Measurements from ENCODE around the gene PIBF1.
A peak's percentile ranks its signal among the peaks of the same experiment; 100 is the strongest.

The PIBF1 gene, protein sequence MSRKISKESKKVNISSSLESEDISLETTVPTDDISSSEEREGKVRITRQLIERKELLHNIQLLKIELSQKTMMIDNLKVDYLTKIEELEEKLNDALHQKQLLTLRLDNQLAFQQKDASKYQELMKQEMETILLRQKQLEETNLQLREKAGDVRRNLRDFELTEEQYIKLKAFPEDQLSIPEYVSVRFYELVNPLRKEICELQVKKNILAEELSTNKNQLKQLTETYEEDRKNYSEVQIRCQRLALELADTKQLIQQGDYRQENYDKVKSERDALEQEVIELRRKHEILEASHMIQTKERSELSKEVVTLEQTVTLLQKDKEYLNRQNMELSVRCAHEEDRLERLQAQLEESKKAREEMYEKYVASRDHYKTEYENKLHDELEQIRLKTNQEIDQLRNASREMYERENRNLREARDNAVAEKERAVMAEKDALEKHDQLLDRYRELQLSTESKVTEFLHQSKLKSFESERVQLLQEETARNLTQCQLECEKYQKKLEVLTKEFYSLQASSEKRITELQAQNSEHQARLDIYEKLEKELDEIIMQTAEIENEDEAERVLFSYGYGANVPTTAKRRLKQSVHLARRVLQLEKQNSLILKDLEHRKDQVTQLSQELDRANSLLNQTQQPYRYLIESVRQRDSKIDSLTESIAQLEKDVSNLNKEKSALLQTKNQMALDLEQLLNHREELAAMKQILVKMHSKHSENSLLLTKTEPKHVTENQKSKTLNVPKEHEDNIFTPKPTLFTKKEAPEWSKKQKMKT

GRCh38 chr13:72781451-72782439, at the start of gene PIBF1, which contains the start of gene DIS3:
Gene PIBF1, plus strand, starts transcription at chr13:72782133. Its CDS starts 1,337 bp downstream, at chr13:72783470.
Gene DIS3, minus strand, starts transcription at chr13:72781900. Its CDS starts 68 bp downstream, at chr13:72781832.
- in situ Hi-C loops (cut with HindIII; ENCODE audit: low sequenced_read_pairs) = no loop called here
- DNase-seq (ENCODE audit: low read depth) = peak; percentile 95
- peak; percentile 6 for TF ChIP-seq CTCF (IDR thresholded peaks at IDR 0.05; ENCODE audit: low read depth, low read length, missing control alignments)
- peak within 1 kb of the TSS; percentile 95 for H3K4me3 ChIP-seq (ENCODE audit: low read depth, low read length)

GRCh38 chr13:72737033-72737432, 44.9 kb upstream of the PIBF1 start:
- TF ChIP-seq CTCF (IDR thresholded peaks at IDR 0.05; ENCODE audit: low read depth, low read length, missing control alignments) = no peak
- in situ Hi-C loops (cut with HindIII; ENCODE audit: low sequenced_read_pairs) = no loop called here
- DNase-seq (ENCODE audit: low read depth) = no peak
- no peak overlapping the region for H3K4me3 ChIP-seq (ENCODE audit: low read depth, low read length)

- no peak for TF ChIP-seq CTCF (IDR thresholded peaks at IDR 0.05; ENCODE audit: low read depth, low read length, missing control alignments)
- no peak overlapping the region for H3K4me3 ChIP-seq (ENCODE audit: low read depth, low read length)
- DNase-seq (ENCODE audit: low read depth) = no peak
- in situ Hi-C loops (cut with HindIII; ENCODE audit: low sequenced_read_pairs) = no loop called here
Measured at GRCh38 chr13:72740015-72740414, 41.9 kb upstream of the PIBF1 start.

DNA sequence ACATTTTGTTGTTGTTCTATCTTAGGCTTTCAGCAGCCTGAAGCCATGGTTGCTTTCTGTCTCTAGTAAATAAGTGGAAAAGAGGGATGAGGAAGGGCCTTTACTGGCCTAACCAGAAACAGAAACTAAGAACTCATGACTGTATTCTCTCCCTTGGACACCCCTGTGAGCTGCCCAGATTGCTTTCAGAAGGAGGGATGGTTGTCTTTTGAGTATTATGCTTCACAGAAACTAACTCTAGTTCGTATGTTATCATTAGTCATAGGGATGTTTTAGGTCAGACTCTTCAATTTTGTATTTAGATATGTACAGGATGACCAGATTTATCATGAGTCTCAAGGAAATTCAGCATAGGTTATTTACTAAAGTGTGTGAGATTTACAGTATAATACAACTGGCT, 36.7 kb upstream of the PIBF1 start:
- H3K4me3 ChIP-seq (ENCODE audit: low read depth, low read length) = no peak overlapping the region
- no peak for DNase-seq (ENCODE audit: low read depth)
- no peak for TF ChIP-seq CTCF (IDR thresholded peaks at IDR 0.05; ENCODE audit: low read depth, low read length, missing control alignments)
- in situ Hi-C loops (cut with HindIII; ENCODE audit: low sequenced_read_pairs) = no loop called here

DNA sequence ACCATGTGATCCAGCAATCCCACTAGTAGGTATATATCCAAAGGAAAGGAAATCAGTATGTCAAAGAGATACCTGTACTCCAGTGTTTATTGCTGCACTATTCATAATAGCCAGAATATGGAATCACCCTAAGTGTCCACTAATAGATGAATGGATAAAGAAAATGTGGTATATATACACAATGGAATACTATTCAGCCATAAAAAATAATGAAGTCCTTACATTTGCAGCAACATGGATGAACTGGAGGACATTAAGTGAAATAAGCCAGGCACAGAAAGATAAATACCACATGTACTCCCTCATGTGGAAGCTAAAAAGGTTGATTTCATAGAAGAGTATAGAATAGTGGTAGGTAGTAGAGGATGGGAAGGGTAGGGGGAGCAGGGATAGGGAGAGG, 30.7 kb upstream of the PIBF1 start:
- no peak for TF ChIP-seq CTCF (IDR thresholded peaks at IDR 0.05; ENCODE audit: low read depth, low read length, missing control alignments)
- in situ Hi-C loops (cut with HindIII; ENCODE audit: low sequenced_read_pairs) = no loop called here
- H3K4me3 ChIP-seq (ENCODE audit: low read depth, low read length) = no peak overlapping the region
- DNase-seq (ENCODE audit: low read depth) = no peak

DNA sequence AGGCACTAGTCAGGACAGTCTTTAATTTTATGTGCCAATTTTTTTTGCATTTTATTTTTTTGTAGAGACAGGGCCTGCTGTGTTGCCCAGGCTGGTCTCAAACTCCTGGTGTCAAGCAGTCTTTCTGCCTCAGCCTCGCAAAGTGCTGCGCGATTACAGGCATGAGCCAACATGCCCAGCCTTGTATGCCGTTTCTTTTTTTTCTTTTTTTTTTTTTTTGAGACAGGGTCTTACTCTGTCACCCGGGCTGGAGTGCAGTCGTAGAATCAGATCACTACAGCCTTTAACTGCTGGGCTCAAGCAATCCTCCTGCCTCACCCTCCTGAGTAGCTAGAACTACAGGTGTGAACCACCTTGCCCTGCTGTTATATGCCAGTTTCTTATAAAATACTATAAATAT, 27.8 kb upstream of the PIBF1 start:
- in situ Hi-C loops (cut with HindIII; ENCODE audit: low sequenced_read_pairs) = no loop called here
- no peak overlapping the region for H3K4me3 ChIP-seq (ENCODE audit: low read depth, low read length)
- no peak for DNase-seq (ENCODE audit: low read depth)
- no peak for TF ChIP-seq CTCF (IDR thresholded peaks at IDR 0.05; ENCODE audit: low read depth, low read length, missing control alignments)
